C4-2B (cell line): ENCODE results near the gene SOWAHC.

Experiments
- H3K27ac ChIP-seq: fragments of 450-650 bp; 2 replicates; pipeline ENCODE4 v1.5.1; 2017
- ZFX ChIP-seq: fragments of 450-650 bp; IDR thresholded peaks from 2 replicates; pipeline ENCODE4 v1.6.1; 2017
- TF ChIP-seq, protein P1 (sequence below): fragments of 450-650 bp; conservative IDR thresholded peaks from 2 replicates; pipeline ENCODE4 v1.5.1; 2017; ENCODE audit warnings: mild to moderate bottlenecking

The SOWAHC gene

GRCh38 chr2:109594246-109594885 lies 19.8 kb upstream of the SOWAHC start:
- TF ChIP-seq ZFX: no peak
- TF ChIP-seq, protein P1, sequence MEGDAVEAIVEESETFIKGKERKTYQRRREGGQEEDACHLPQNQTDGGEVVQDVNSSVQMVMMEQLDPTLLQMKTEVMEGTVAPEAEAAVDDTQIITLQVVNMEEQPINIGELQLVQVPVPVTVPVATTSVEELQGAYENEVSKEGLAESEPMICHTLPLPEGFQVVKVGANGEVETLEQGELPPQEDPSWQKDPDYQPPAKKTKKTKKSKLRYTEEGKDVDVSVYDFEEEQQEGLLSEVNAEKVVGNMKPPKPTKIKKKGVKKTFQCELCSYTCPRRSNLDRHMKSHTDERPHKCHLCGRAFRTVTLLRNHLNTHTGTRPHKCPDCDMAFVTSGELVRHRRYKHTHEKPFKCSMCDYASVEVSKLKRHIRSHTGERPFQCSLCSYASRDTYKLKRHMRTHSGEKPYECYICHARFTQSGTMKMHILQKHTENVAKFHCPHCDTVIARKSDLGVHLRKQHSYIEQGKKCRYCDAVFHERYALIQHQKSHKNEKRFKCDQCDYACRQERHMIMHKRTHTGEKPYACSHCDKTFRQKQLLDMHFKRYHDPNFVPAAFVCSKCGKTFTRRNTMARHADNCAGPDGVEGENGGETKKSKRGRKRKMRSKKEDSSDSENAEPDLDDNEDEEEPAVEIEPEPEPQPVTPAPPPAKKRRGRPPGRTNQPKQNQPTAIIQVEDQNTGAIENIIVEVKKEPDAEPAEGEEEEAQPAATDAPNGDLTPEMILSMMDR: no peak
- H3K27ac ChIP-seq: no peak overlapping the region

GRCh38 chr2:109595644-109596043 lies 18.5 kb upstream of the SOWAHC start:
- H3K27ac ChIP-seq: no peak overlapping the region
- TF ChIP-seq, protein P1: no peak
- no peak for TF ChIP-seq ZFX

GRCh38 chr2:109597283-109597682 lies 16.9 kb upstream of the SOWAHC start:
- no peak overlapping the region for H3K27ac ChIP-seq
- TF ChIP-seq ZFX: no peak
- TF ChIP-seq, protein P1: no peak

DNA sequence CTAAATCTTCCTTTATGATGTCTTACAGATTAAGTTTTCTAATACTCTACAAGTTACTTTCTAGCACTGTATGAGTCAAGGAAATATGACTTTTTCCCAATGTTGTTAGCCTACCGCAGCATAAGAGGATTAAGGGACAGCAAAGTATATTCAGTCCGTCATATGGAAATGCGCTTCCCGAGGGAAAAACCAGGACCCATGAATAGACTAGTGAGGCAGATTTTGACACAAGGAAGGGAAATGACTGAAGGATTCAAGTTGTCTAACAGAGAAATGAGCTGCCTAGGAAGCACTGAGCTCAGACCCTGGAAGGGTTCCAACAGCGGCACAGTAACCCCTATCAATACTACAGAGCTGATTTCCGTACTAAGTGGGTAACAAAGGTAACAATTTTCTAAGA lies 12.4 kb upstream of the SOWAHC start:
- no peak overlapping the region for H3K27ac ChIP-seq
- no peak for TF ChIP-seq ZFX
- TF ChIP-seq, protein P1: no peak

DNA sequence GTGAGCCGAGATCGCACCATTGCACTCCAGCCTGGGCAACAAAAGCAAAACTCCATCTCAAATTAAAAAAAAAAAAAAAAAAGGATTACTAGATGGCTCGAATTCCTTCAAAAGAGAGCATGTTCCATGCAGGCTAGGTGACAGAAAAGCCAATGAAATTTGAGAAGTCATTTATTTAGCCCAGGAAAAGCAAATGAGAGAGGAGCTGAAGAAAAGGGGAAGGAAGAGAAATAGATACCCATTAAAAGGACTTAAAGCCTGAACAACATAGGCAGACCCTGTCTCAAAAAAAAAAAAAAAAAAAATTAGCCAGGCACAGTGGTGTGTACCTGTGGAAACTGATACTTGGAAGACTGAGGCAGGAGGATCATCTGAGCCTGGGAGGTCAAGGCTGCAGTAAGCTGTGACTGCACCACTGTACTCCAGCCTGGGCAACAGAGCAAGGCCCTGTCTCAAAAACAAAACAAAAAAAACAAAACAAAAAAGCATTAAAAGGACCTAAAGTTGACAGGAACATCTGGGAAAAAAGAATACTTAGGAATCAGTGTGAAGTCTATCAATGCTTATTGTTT lies 11.5 kb upstream of the SOWAHC start:
- no peak overlapping the region for H3K27ac ChIP-seq
- TF ChIP-seq ZFX: no peak
- TF ChIP-seq, protein P1: no peak

- TF ChIP-seq, protein P1: no peak
- TF ChIP-seq ZFX: no peak
Measured at GRCh38 chr2:109604597-109604996, 9.6 kb upstream of the SOWAHC start.

GRCh38 chr2:109607766-109608165 lies 6.4 kb upstream of the SOWAHC start:
- TF ChIP-seq ZFX: no peak
- TF ChIP-seq, protein P1: no peak
- no peak overlapping the region for H3K27ac ChIP-seq

More at GRCh38 chr2:109604597-109604996, 9.6 kb upstream of the SOWAHC start:
- H3K27ac ChIP-seq: no peak overlapping the region
